Stimulated activated CD8-positive, alpha-beta memory T cell treated with anti-CD3 and anti-CD28 coated beads, Interleukin-15, amount 100 ng/mL, for 24 hours (primary cell): ENCODE data around the gene TOX3.

Source experiments
- DNase-seq: peaks from one replicate; pipeline ENCODE4 v3.0.0-alpha.2; 2020; ENCODE audit warnings: low read depth

Gene TOX3

GRCh38 chr16:52398021-52398420 is 148.9 kb downstream of the TOX3 start:
- DNase-seq, result no peak

- DNase-seq, result no peak
Observed at GRCh38 chr16:52393448-52393847, 153.5 kb downstream of the TOX3 start.

GRCh38 chr16:52389045-52389444 is 157.9 kb downstream of the TOX3 start:
- DNase-seq, result no peak
